Fibroblast of villous mesenchyme (primary cell): Measurements from ENCODE around the gene DCC. TPM values are rescaled to one million over a fixed set of nuclear protein-coding genes. Genes with fewer than 3 reads are reported as not detected.
"Not testable (repeated sequence)": the region's sequence is repeated elsewhere in the genome, so short reads cannot be mapped to it uniquely, and the experiment has no call there.

Source experiments
- DNase-seq: peaks from one replicate; pipeline ENCODE4 v3.0.0-alpha.2; 2010; ENCODE audit warnings: low read depth
- H3K4me3 ChIP-seq: 2 replicates; pipeline ENCODE4 v1.5.1; 2011; ENCODE audit warnings: low read depth, mild to moderate bottlenecking, low read length
- CTCF ChIP-seq: IDR thresholded peaks from 2 replicates; pipeline ENCODE4 v1.5.1; 2012; ENCODE audit warnings: low read depth, mild to moderate bottlenecking, low read length; ENCODE audit not compliant: insufficient read depth
- total RNA-seq: library from RNA; depleted of rRNA; stranded (reverse); fragments of >200 nt; gene quantifications from 2 replicates; pipeline ENCODE4 v1.2.3, GENCODE V29; 2012

DCC gene
- total RNA-seq, 1 donor = not detected

DNA sequence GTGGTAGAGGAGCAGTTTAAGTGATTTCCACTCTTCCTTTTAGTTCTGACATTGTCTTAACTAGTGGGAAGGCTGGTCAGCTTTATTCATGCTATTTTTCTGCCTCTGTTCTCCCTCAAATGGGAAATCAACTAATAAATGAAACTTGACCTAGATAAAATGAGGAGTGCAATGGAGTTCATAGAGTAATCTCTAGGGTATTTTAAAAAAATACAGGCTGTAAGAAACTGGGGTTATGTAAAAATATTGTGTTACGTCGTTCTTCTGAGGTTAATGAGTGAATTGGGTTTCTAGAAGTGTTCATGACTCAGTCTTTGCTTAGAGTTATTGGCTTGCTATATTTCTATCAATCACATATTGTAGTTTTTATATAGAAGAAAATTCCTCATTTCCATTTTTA, 1150.0 kb downstream of the DCC start:
- no peak overlapping the region for H3K4me3 ChIP-seq
- DNase-seq = no peak
- TF ChIP-seq CTCF = no peak

- TF ChIP-seq CTCF = no peak
- no peak for DNase-seq
- H3K4me3 ChIP-seq = no peak overlapping the region
These were observed 1156.0 kb downstream of the DCC start for GRCh38 chr18:53496028-53496427.

DNA sequence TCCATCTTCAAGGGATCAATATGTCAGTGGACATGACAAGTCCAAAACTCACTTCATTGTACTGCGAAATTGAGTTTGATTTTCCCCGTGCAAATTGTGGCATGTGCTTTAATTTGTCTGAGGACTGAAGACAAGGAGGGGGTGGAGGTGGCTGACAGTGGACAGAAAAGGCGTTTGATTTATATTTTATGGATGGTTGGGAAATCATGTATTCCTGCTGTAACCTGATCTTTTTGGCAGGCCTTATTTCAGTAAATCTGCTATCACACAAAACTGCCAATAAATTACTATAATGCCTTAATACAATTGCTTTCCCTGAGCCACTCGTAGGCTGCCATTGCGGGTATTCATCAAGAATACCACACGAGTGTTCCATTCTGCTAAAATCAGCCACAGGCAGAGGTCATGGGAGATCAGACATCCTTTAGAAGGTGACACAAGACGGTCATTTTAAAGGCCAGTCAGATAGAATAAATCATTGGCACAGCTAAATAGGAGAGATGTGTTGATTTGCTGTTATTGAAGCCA, 1164.0 kb downstream of the DCC start:
- DNase-seq = no peak
- H3K4me3 ChIP-seq = no peak overlapping the region
- no peak for TF ChIP-seq CTCF

DNA sequence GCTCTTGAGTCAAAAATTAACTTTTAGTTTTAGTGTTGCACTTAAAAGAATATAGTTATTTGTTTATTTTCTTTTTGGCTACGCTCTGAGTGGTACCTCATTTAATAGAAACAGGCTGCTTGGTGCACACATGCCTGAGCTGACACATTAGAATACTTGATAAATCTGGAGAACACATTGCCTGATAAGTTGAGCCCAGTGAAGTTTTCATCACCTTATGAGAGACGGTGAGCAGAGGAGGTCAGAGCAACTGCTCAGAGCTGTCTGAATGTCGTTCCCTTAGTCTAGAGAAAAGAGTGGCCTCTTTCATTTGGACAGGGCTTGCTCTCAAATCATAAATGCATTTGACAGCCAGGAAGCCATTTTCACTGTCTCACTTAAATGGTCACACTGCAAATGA, 1168.5 kb downstream of the DCC start:
- DNase-seq = no peak
- no peak for TF ChIP-seq CTCF
- no peak overlapping the region for H3K4me3 ChIP-seq

DNA sequence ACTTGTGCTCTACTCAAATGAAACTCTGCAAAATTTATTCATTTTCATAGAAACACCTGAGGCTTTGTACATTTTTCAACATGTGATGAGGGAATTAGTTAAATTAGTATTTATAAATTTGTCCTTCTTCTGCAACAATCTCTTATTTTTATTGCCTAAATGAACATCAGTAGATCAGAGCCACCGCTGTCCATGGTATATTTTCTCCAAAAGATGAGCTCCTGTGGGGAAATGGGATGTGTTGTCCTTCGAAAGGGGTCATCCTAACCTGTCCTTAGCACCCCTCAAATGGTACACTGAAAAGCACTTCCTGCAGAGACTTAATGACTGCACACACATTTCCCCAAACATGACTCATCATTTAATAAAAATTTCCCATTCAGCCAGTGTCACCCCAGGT, 1169.9 kb downstream of the DCC start:
- DNase-seq = no peak
- TF ChIP-seq CTCF = no peak
- no peak overlapping the region for H3K4me3 ChIP-seq

- not testable (repeated sequence) for H3K4me3 ChIP-seq, DNase-seq
These were observed 1171.7 kb downstream of the DCC start for GRCh38 chr18:53511725-53512124.

GRCh38 chr18:53521068-53521467, 1181.1 kb downstream of the DCC start:
- no peak for TF ChIP-seq CTCF
- no peak for DNase-seq
- no peak overlapping the region for H3K4me3 ChIP-seq
